Coronary artery (tissue), 2 donors: ENCODE results near the gene TDRD10.
A peak's percentile ranks its signal among the peaks of the same experiment; 100 is the strongest.
"Not testable (repeated sequence)": the region's sequence is repeated elsewhere in the genome, so short reads cannot be mapped to it uniquely, and the experiment has no call there.

Experiments used
- DNase-seq: peaks from one replicate; pipeline ENCODE4 v3.0.0-alpha.2; 2017; ENCODE audit warnings: low spot score
- H3K27ac ChIP-seq, 2 donors: fragments of 200-600 bp; sonication (generic); one replicate each; pipeline ENCODE4 v1.5.1; 2016 to 2019
- H3K4me3 ChIP-seq: fragments of 200-600 bp; sonication (generic); 2 replicates; pipeline ENCODE4 v1.5.1; 2016; ENCODE audit warnings: mild to moderate bottlenecking, moderate library complexity
- TF ChIP-seq, protein P1 (sequence below): fragments of 200-600 bp; sonication (generic); IDR thresholded peaks from one replicate; pipeline ENCODE4 v1.5.1; 2019; ENCODE audit warnings: antibody characterized with exemption

TDRD10 gene

DNA sequence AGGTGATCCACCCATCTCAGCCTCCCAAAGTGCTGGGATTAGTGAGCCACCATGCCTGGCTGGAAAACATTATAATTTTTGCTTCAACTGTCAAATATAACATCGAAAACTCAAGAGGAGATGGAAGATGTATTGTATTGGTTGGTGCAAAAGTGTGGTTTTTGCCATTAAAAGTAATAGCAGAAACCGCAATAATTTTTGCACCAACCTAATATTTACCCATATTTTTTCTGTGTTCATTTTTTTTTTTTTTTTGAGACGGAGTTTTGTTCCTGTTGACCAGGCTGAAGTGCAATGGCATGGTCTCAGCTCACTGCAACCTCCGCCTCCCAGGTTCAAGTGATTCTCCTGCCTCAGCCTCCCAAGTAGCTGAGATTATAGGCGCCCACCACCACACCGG lies 27.3 kb downstream of the TDRD10 start:
- DNase-seq = no peak
- TF ChIP-seq, protein P1, sequence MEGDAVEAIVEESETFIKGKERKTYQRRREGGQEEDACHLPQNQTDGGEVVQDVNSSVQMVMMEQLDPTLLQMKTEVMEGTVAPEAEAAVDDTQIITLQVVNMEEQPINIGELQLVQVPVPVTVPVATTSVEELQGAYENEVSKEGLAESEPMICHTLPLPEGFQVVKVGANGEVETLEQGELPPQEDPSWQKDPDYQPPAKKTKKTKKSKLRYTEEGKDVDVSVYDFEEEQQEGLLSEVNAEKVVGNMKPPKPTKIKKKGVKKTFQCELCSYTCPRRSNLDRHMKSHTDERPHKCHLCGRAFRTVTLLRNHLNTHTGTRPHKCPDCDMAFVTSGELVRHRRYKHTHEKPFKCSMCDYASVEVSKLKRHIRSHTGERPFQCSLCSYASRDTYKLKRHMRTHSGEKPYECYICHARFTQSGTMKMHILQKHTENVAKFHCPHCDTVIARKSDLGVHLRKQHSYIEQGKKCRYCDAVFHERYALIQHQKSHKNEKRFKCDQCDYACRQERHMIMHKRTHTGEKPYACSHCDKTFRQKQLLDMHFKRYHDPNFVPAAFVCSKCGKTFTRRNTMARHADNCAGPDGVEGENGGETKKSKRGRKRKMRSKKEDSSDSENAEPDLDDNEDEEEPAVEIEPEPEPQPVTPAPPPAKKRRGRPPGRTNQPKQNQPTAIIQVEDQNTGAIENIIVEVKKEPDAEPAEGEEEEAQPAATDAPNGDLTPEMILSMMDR = no peak
- Histone ChIP-seq H3K27ac (no peak overlapping the region), H3K4me3 (no peak overlapping the region)

DNA sequence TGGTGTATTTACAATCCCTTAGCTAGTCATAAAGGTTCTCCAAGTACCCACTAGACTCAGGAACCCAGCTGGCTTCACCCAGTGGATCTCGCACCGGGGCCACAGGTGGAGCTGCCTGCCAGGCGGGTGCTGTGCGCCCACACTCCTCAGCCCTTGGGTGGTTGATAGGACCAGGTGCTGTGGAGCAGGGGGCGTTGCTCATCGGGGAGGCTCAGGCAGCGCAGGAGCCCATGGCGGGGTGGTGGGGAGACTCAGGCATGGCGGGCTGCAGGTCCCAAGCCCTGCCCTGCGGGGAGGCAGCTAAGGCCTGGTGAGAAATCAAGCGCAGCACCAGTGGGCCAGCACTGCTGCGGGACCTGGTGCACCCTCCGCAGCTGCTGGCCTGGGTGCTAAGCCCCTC lies 29.9 kb downstream of the TDRD10 start:
- not testable (repeated sequence) for DNase-seq, H3K27ac ChIP-seq, H3K4me3 ChIP-seq

DNA sequence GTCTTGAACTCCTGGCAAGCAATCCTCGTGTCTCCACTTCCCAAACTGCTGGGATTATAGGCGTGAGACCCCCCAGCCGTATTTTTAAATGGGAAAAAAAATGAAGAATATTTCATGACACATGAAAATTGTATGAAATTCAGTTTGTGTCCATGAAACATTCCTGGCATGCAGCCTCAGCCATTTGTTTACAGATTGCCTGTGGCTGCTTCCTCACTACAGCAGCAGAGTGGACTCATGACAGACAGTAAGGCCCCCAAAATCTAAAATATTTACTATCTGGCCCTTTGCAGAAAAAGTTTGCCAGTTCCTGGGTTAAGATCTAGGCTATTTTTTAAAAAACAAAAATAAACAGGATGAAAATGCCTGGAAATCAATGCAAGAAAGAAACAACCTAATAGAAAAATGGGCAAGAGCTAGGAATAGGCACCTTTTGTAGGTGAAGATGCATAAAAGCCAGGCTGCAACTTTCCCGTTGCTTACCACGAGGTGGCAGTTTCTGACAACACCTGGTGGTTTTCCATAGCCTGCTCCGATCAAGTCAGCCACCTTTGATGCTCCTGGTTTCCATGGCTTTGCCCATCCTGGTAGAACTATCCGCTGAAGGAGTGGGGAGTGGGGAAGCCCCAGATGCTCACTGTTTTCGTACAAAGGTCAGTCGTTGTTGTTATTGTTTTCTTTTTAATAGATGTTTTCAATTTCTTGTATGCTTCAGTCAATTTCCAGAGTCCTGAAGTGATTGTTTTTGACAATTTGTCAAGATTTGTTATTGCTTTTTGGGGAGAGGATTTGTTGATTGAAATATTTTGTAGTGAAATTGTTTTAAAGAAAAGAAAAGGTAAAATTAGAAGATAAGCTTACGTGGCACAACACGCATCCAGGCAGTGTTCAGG lies 32.2 kb downstream of the TDRD10 start:
- Histone ChIP-seq H3K4me3 (no peak overlapping the region), H3K27ac (no peak overlapping the region)
- TF ChIP-seq, protein P1 = no peak
- no peak for DNase-seq

DNA sequence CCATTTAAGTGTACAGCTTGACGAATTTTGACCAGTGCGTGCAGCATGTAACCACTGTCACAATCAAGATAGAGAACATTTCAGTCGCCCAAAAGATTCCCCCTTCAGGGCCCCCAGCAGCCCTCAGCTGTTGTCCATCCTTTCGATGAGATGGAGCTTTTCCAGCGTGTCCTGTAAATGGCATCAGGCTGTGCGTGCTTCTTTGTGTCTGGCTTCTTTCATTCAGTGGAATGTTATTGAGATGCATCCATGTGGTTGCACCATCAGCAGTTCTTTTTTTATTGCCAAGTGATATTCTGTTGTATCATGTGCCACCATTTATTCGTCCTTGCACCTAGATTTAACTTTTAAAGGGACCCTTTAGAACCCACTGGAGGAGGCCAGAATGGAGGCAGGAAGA lies 34.6 kb downstream of the TDRD10 start:
- DNase-seq = no peak
- TF ChIP-seq, protein P1 = no peak
- H3K27ac ChIP-seq = no peak overlapping the region
- no peak overlapping the region for H3K4me3 ChIP-seq

DNA sequence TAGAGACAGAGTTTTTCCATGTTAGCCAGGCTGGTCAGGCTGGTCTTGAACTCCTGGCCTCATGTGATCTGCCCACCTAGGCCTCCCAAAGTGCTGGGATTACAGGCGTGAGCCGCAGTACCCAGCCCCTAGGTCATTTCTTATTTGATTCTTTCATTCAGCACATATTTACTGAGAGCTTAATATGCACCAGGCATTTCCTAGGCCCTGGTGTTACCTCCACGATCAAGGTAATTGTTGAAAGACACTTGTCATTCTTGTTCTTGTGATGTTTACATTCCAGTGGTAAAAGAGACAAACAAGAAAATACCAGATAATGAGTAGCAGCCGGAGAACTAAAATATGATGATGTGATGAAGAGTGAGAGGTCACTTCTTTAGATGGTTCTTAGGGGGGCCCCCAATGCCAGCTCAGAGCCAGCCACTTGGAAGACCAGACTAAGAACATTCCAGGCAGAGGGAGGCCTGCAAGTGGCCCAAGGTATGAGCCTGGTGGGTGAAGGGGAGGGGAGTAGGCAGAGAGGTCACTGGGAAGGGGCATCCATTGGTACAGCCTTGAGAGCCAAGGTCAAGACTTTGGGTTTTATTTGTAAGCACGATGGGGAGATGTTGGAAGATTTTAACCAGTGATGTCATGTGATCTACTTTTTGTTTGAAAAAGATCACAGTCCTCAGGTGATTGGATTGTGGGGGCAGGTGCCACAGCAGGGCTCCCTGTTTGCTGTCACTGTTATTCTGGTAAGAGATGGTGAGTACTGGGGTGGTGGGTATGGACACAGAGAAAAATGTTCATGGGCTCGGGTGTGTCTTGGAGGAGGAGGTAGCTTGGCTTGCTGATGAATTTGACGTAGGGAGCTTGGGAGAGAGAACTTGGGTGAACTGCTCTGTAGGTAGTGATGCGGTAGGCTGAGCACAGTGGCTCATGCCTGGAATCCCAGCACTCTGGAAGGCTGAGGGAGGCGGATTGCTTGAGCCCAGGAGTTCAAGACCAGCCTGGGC lies 37.8 kb downstream of the TDRD10 start:
- TF ChIP-seq, protein P1 = no peak
- Histone ChIP-seq H3K27ac (no peak overlapping the region), H3K4me3 (no peak overlapping the region)
- no peak for DNase-seq

DNA sequence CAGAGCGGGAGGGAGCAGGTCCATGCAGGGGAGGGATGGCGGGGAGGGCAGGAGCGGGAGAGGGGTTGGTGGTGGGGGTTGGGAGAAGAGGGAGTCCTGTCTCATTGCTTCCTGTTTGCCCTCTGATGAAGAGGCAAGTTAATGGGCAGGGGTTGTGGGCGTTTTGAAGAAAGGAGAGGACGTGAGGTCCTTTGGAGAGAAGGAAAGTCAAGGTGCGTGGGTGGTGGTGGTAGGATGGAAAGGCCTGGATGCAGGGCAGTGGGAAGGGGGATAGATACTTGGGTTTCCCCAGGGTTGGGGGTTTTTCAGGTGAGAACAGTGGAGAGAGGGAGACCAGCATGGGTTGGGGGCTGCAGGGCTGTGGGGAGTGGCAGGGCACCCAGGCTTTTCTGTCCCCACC lies 39.2 kb downstream of the TDRD10 start:
- DNase-seq = no peak
- Histone ChIP-seq H3K4me3 (no peak overlapping the region), H3K27ac (no peak overlapping the region)
- TF ChIP-seq, protein P1 = no peak

DNA sequence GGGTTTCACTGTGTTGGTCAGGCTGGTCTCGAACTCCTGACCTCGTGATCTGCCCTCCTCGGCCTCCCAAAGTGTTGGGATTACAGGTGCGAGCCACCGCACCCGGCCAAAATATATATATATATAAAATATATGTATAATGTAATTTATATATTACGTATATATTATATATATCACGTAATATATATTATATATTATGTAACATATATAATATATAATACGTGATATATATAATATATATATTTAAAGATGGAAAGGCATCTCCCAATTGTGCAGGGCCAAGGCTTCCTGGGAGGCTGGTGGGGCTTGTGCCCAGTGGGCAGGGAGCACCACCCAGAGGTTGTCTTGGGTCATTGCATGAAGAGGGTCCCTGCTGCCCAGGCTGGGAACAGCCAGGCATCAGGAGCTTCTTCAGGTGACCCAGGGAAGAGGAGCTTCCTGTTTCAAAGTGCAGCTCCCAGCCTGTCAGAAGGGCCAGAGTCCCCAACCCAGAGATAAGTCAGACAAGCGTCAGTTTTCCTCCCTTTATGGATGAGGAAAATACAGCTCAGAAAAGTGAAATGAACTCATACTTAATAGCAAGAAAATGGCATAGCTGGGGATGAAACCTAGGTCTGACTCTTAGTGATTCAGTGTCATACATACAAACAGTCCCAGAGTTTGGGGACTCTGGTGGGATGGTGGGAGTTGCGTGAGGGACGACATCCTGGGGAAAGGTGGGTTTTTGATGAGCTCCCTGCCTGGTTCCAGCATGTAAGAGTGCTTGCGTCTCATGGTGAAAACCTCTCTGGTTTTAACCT lies 44.4 kb downstream of the TDRD10 start:
- no peak for DNase-seq
- H3K4me3 ChIP-seq = no peak overlapping the region
- H3K27ac ChIP-seq = no peak overlapping the region
- TF ChIP-seq, protein P1 = peak; percentile 53
